NCI-H2107 treated with DMSO at 0.1 percent for 48 hours (cell line): ENCODE results near the gene ROBO3.

Source experiments
- DNase-seq: peaks from one replicate; lab custom pipeline; 2025; ENCODE audit not compliant: unreplicated experiment; lab: John Stamatoyannopoulos, UW

ROBO3 gene

GRCh38 chr11:124917115-124917637 is 51.9 kb downstream of the ROBO3 start:
- DNase-seq = no peak

- no peak for DNase-seq
Measured at GRCh38 chr11:124918950-124919349, 53.7 kb downstream of the ROBO3 start, which contains the start of gene HEPN1. Gene HEPN1 (plus strand): TSS chr11:124919250.

GRCh38 chr11:124919898-124920297 is 54.7 kb downstream of the ROBO3 start:
- DNase-seq = no peak

GRCh38 chr11:124920356-124920755 is 55.1 kb downstream of the ROBO3 start:
- no peak for DNase-seq

- peak; percentile 0 for DNase-seq
Measured at GRCh38 chr11:124920870-124921609, 55.8 kb downstream of the ROBO3 start.

GRCh38 chr11:124922831-124923230 is 57.6 kb downstream of the ROBO3 start:
- no peak for DNase-seq

GRCh38 chr11:124923296-124923695 is 58.1 kb downstream of the ROBO3 start:
- no peak for DNase-seq

GRCh38 chr11:124928942-124929665 is 63.9 kb downstream of the ROBO3 start:
- DNase-seq = no peak

- DNase-seq = no peak
Measured at GRCh38 chr11:124930799-124931198, 65.6 kb downstream of the ROBO3 start.
